Lower lobe of right lung (tissue), 2 donors: ENCODE data around the gene OLIG1. TPM values are rescaled to one million over a fixed set of nuclear protein-coding genes. Genes with fewer than 3 reads are reported as not detected.

ENCODE experiments used
- ATAC-seq, 2 donors: fragments of 200-7000 bp; cut with Tn5 transposase; one replicate each; pipeline ENCODE4 v1.9.1; 2020 to 2022; ENCODE audit warnings: mild to moderate bottlenecking in 2 of 2, moderate library complexity in 2 of 2
- DNase-seq: peaks from one replicate; pipeline ENCODE4 v3.0.0-alpha.2; 2020
- H3K27ac ChIP-seq: fragments of 200-600 bp; one replicate; pipeline ENCODE4 v1.8.0; 2022
- H3K27me3 ChIP-seq: fragments of 200-600 bp; one replicate; pipeline ENCODE4 v1.8.0; 2022; ENCODE audit warnings: low read depth
- H3K36me3 ChIP-seq: fragments of 200-600 bp; one replicate; pipeline ENCODE4 v1.8.0; 2022; ENCODE audit warnings: mild to moderate bottlenecking
- H3K4me1 ChIP-seq: fragments of 200-600 bp; one replicate; pipeline ENCODE4 v1.8.0; 2022
- H3K4me3 ChIP-seq: fragments of 200-600 bp; one replicate; pipeline ENCODE4 v1.8.0; 2022; ENCODE audit warnings: mild to moderate bottlenecking
- H3K9me3 ChIP-seq: fragments of 200-600 bp; one replicate; pipeline ENCODE4 v1.8.0; 2022
- CTCF ChIP-seq: fragments of 200-600 bp; IDR thresholded peaks from one replicate; pipeline ENCODE4 v1.8.0; 2022; ENCODE audit warnings: antibody characterized with exemption, mild to moderate bottlenecking
- intact Hi-C: fragments of 100-400 bp; cut with DNase I; formaldehyde crosslinking; loops from one replicate; pipeline ENCODE4 v1.11.0; 2022
- total RNA-seq: library from RNA; stranded (reverse); fragmentation: NEBNext Ultra II Directional; extraction: Animal tissue kit (Norgen Biotek cat#: 25700); gene quantifications from one replicate; pipeline ENCODE4 v1.2.1, GENCODE V29; 2021
- donor health status: DM: no; HTN: yes; CAD: no; lungs with severe emphysema.

Gene OLIG1
- total RNA-seq, 1 donor from 2014 or later: 0.59 TPM

GRCh38 chr21:33071770-33072306 lies 1.9 kb downstream of the OLIG1 start:
- H3K27ac ChIP-seq: no peak overlapping the region
- H3K27me3 ChIP-seq: peaks cover 90% of the 10 kb centered on the region
- no peak for TF ChIP-seq CTCF
- peak in 1 of 2 donors; percentile 43 for ATAC-seq
- H3K9me3 ChIP-seq: no peaks in the 10 kb centered on the region
- no peak for DNase-seq
- intact Hi-C loops: no loop called here
- H3K4me3 ChIP-seq: peak overlapping the region; percentile 53
- H3K36me3 ChIP-seq: no peaks in the 10 kb centered on the region
- peaks cover 25% of the 10 kb centered on the region for H3K4me1 ChIP-seq

- no peak overlapping the region for H3K4me3 ChIP-seq
- no peak for TF ChIP-seq CTCF
- ATAC-seq (no peak), DNase-seq (no peak)
- no peaks in the 10 kb centered on the region for H3K9me3 ChIP-seq
- H3K27ac ChIP-seq: no peak overlapping the region
- H3K36me3 ChIP-seq: no peaks in the 10 kb centered on the region
- peaks cover 25% of the 10 kb centered on the region for H3K4me1 ChIP-seq
- peaks cover 85% of the 10 kb centered on the region for H3K27me3 ChIP-seq
- intact Hi-C loops: no loop called here
Observed at GRCh38 chr21:33073636-33074035, 3.7 kb downstream of the OLIG1 start.

GRCh38 chr21:33075128-33075527 lies 5.2 kb downstream of the OLIG1 start:
- no peak for TF ChIP-seq CTCF
- intact Hi-C loops: no loop called here
- Histone ChIP-seq H3K27ac (no peak overlapping the region), H3K4me3 (no peak overlapping the region), H3K9me3 (no peaks in the 10 kb centered on the region), H3K36me3 (no peaks in the 10 kb centered on the region), H3K4me1 (peaks cover 19% of the 10 kb centered on the region), H3K27me3 (peaks cover 70% of the 10 kb centered on the region)
- DNase-seq (no peak), ATAC-seq (peak; percentile 29 to 61)

GRCh38 chr21:33075596-33076195 lies 5.8 kb downstream of the OLIG1 start:
- intact Hi-C loops: no loop called here
- no peak for ATAC-seq
- Histone ChIP-seq H3K27me3 (peaks cover 65% of the 10 kb centered on the region), H3K36me3 (no peaks in the 10 kb centered on the region), H3K4me1 (peaks cover 15% of the 10 kb centered on the region), H3K9me3 (no peaks in the 10 kb centered on the region), H3K4me3 (no peak overlapping the region), H3K27ac (no peak overlapping the region)
- no peak for DNase-seq
- no peak for TF ChIP-seq CTCF

GRCh38 chr21:33076600-33077329 lies 6.8 kb downstream of the OLIG1 start:
- intact Hi-C loops: no loop called here
- DNase-seq: no peak

More at GRCh38 chr21:33076600-33077329, 6.8 kb downstream of the OLIG1 start:
- Histone ChIP-seq H3K36me3 (no peaks in the 10 kb centered on the region), H3K27ac (no peak overlapping the region), H3K27me3 (peaks cover 54% of the 10 kb centered on the region), H3K4me3 (no peak overlapping the region), H3K4me1 (peaks cover 5% of the 10 kb centered on the region), H3K9me3 (no peaks in the 10 kb centered on the region)
- no peak for TF ChIP-seq CTCF
- no peak for ATAC-seq
